Activated CD8-positive, alpha-beta T cell treated with anti-CD3 and anti-CD28 coated beads for 36 hours (primary cell): ENCODE results near the gene RCBTB1. TPM values are rescaled to one million over a fixed set of nuclear protein-coding genes. Genes with fewer than 3 reads are reported as not detected.
"Not testable (repeated sequence)": the region's sequence is repeated elsewhere in the genome, so short reads cannot be mapped to it uniquely, and the experiment has no call there.

ENCODE experiments used
- ATAC-seq: fragments of 200-7000 bp; cut with Tn5 transposase; one replicate; pipeline ENCODE4 v1.10.0; 2021; ENCODE audit warnings: mild to moderate bottlenecking, moderate library complexity
- CTCF ChIA-PET: fragments of 350-600 bp; sonication (Branson Sonifier 250); formaldehyde crosslinking; loops from one replicate; lab custom pipeline; 2021; ENCODE audit warnings: antibody characterized with exemption; lab: Charles Lee
- POLR2A ChIA-PET: fragments of 350-600 bp; sonication (Branson Sonifier 250); formaldehyde crosslinking; loops from one replicate; lab custom pipeline; 2021; ENCODE audit warnings: antibody characterized with exemption; lab: Charles Lee
- DNase-seq: peaks from one replicate; pipeline ENCODE4 v3.0.0-alpha.2; 2020
- H3K27ac Mint-ChIP-seq: one replicate; pipeline ENCODE4 v1.8.0; 2021; ENCODE audit warnings: mild to moderate bottlenecking, mixed read lengths
- H3K27me3 Mint-ChIP-seq: one replicate; pipeline ENCODE4 v1.8.0; 2021; ENCODE audit warnings: mixed read lengths
- H3K36me3 Mint-ChIP-seq: one replicate; pipeline ENCODE4 v1.8.0; 2021; ENCODE audit warnings: low read depth, mixed read lengths
- H3K4me1 Mint-ChIP-seq: one replicate; pipeline ENCODE4 v1.8.0; 2021; ENCODE audit warnings: low read depth, mixed read lengths
- H3K4me3 Mint-ChIP-seq: one replicate; pipeline ENCODE4 v1.8.0; 2021; ENCODE audit warnings: mild to moderate bottlenecking, moderate library complexity, mixed read lengths
- H3K9me3 Mint-ChIP-seq: one replicate; pipeline ENCODE4 v1.8.0; 2021; ENCODE audit warnings: mixed read lengths
- intact Hi-C: fragments of 100-400 bp; cut with micrococcal nuclease; formaldehyde crosslinking; loops from one replicate; pipeline ENCODE4 v1.10.0; 2022
- total RNA-seq, 2 experiments: library from RNA; stranded (reverse); gene quantifications; one replicate each; pipeline ENCODE4 v1.2.3, GENCODE V29; 2021
- TF ChIP-seq, protein P1 (sequence below): fragments of 200-600 bp; IDR thresholded peaks from one replicate; pipeline ENCODE4 v1.8.0; 2022; ENCODE audit warnings: antibody characterized with exemption, mild to moderate bottlenecking

Gene RCBTB1
- total RNA-seq, 2 experiments from 2014 or later: 14.2 to 14.6 TPM

DNA sequence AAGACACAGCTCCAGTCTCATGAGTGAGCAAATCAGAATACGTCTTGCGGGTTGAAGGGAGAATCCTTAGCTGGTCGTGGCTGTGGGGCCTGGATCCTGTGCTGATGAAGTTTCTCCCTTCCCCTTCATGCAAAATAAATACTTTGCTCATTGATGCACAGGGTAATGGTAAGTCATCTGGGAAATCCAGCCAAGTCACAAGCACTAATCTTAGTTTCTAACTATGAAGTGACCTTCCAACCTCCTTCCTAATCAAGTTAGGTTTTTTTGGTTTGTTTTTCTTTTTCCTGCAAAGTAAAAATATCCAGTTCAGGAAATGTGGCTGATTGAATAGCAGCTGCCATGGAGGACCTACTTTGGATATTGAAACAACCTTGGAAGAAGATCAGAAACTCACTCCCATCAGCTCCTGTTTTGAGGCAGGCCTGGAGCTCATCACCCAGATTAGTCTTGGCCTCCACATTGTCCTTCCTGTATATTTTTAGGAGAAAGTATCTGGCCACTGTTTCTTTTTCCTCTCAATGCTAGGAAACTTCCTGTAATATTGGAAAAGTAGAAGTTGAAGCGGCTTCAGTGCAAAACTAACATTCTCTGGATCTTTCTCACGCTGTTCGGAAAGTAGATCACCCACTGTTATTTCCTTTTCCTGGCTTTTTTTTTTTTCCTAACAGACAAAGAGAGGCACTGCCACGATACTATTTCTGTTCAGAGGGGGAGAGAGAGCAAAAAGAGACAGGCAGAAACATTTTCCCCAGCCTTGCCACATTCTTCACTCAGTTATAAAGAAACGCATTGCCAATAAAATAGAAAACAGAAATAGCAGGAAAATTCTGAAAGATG lies 30.7 kb upstream of the RCBTB1 start:
- Mint-ChIP-seq H3K27me3 (no peaks in the 10 kb centered on the region), H3K27ac (no peak overlapping the region), H3K36me3 (no peaks in the 10 kb centered on the region), H3K9me3 (no peaks in the 10 kb centered on the region), H3K4me3 (no peak overlapping the region), H3K4me1 (no peaks in the 10 kb centered on the region)
- intact Hi-C loops: no loop called here
- CTCF ChIA-PET: interaction anchor here (0.9 to 1.1 kb wide), 2 partner anchors 9 kb away, joined by 3 to 6 read pairs; no protein-coding TSS in a partner anchor
- no peak for ATAC-seq
- DNase-seq: no peak
- POLR2A ChIA-PET: no interaction called here
- TF ChIP-seq, protein P1, sequence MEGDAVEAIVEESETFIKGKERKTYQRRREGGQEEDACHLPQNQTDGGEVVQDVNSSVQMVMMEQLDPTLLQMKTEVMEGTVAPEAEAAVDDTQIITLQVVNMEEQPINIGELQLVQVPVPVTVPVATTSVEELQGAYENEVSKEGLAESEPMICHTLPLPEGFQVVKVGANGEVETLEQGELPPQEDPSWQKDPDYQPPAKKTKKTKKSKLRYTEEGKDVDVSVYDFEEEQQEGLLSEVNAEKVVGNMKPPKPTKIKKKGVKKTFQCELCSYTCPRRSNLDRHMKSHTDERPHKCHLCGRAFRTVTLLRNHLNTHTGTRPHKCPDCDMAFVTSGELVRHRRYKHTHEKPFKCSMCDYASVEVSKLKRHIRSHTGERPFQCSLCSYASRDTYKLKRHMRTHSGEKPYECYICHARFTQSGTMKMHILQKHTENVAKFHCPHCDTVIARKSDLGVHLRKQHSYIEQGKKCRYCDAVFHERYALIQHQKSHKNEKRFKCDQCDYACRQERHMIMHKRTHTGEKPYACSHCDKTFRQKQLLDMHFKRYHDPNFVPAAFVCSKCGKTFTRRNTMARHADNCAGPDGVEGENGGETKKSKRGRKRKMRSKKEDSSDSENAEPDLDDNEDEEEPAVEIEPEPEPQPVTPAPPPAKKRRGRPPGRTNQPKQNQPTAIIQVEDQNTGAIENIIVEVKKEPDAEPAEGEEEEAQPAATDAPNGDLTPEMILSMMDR: no peak

DNA sequence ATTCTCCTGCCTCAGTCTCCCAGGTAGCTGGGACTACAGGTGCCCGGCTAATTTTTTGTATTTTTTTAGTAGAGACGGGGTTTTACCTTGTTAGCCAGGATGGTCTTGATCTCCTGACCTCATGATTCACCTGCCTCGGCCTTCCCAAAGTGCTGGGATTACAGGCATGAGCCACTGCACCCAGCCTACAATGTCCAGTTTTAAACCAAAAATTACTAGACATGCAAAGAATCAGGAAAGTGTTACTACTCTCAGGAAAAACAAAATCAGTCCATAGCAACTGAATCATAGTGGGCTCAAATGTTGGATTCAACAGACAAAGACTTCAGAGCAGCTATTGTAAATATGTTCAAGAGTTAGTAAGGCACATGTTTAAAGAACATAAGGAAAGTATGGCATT lies 26.7 kb upstream of the RCBTB1 start:
- H3K27ac Mint-ChIP-seq, ATAC-seq, DNase-seq, H3K4me1 Mint-ChIP-seq, H3K9me3 Mint-ChIP-seq, H3K27me3 Mint-ChIP-seq, intact Hi-C loops, H3K4me3 Mint-ChIP-seq, H3K36me3 Mint-ChIP-seq: not testable (repeated sequence)
- ChIA-PET POLR2A (interaction anchor here (0.6 kb wide), 1 partner anchor 651 kb away, joined by 3 read pairs; no protein-coding TSS in a partner anchor), CTCF (interaction anchor here (1.5 kb wide), 1 partner anchor 9 kb away, joined by 4 read pairs; no protein-coding TSS in a partner anchor)

GRCh38 chr13:49610176-49610575 lies 24.8 kb upstream of the RCBTB1 start:
- H3K9me3 Mint-ChIP-seq: no peaks in the 10 kb centered on the region
- ATAC-seq (no peak), DNase-seq (no peak)
- no peak overlapping the region for H3K27ac Mint-ChIP-seq
- intact Hi-C loops: no loop called here
- no peaks in the 10 kb centered on the region for H3K36me3 Mint-ChIP-seq
- TF ChIP-seq, protein P1: no peak
- POLR2A ChIA-PET: no interaction called here
- H3K4me1 Mint-ChIP-seq: peaks cover 5% of the 10 kb centered on the region
- H3K4me3 Mint-ChIP-seq: no peak overlapping the region
- CTCF ChIA-PET: no interaction called here
- no peaks in the 10 kb centered on the region for H3K27me3 Mint-ChIP-seq

- H3K4me1 Mint-ChIP-seq: peaks cover 5% of the 10 kb centered on the region
- no peak overlapping the region for H3K27ac Mint-ChIP-seq
- no peak for ATAC-seq
These were observed 23.4 kb upstream of the RCBTB1 start for GRCh38 chr13:49608651-49609331.

GRCh38 chr13:49607761-49608160 lies 22.4 kb upstream of the RCBTB1 start:
- intact Hi-C loops: loop anchor here (1.0 to 10.0 kb wide), 3 partner anchors 113 to 306 kb away; partner anchors contain the start of gene PHF11
- Mint-ChIP-seq H3K4me1 (peaks cover 5% of the 10 kb centered on the region), H3K27me3 (no peaks in the 10 kb centered on the region), H3K27ac (no peak overlapping the region), H3K4me3 (no peak overlapping the region), H3K36me3 (no peaks in the 10 kb centered on the region), H3K9me3 (no peaks in the 10 kb centered on the region)
- CTCF ChIA-PET: interaction anchor here (0.8 to 3.3 kb wide), 19 partner anchors 8 to 368 kb away, joined by 3 to 28 read pairs (median 5); partner anchors contain the start of gene RCBTB1
- POLR2A ChIA-PET: no interaction called here
- no peak for DNase-seq
- TF ChIP-seq, protein P1: no peak
- no peak for ATAC-seq

More at GRCh38 chr13:49608651-49609331, 23.4 kb upstream of the RCBTB1 start:
- no peak for DNase-seq
- Mint-ChIP-seq H3K4me3 (no peak overlapping the region), H3K36me3 (no peaks in the 10 kb centered on the region), H3K9me3 (no peaks in the 10 kb centered on the region), H3K27me3 (no peaks in the 10 kb centered on the region)
- intact Hi-C loops: loop anchor here (10.0 kb wide), 2 partner anchors 114 to 184 kb away; partner anchors contain the start of gene PHF11
- POLR2A ChIA-PET: interaction anchor here (0.9 kb wide), 1 partner anchor 23 kb away, joined by 3 read pairs; the partner anchor contains the start of gene RCBTB1
- CTCF ChIA-PET: interaction anchor here (0.8 to 3.3 kb wide), 8 partner anchors 18 to 337 kb away, joined by 3 to 28 read pairs (median 4); partner anchors contain the start of gene RCBTB1
- TF ChIP-seq, protein P1: no peak
